GM21529 (cell line): ENCODE data around the gene ECE1.

Experiments
- ATAC-seq: cut with Tn5 transposase; IDR thresholded peaks from one replicate; pipeline ENCODE4 v1.9.1; 2021; ENCODE audit not compliant: unreplicated experiment

ECE1 gene

DNA sequence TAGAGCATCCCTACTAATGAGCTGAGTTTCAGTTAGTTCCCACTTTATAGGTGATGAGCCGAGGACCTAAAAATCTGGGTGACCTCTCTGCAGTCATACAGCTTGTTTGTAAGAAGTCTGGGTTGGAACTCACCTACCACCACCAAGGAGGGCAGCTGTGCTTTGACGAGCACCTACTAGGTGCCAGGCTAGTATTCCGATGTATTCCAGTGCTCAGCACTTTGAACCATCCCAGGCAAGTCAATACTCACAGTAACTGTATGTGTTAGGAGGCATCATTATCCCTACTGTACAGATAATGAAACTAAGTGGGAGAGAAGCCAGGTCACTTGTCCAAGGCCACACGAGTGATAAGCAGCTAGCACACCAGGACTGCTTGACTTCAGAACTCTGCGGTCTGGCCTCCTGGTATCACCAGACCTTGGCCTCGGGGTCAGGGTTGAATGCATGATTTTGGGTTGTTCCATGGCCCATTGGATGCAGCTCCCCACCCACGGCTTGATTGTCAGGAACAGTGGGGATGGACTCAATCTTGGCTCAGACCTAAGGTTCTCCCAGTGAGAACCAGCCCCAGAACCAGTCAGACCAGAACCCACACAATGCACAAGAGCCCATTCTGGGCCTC, 20.7 kb downstream of the ECE1 start:
- no peak for ATAC-seq

DNA sequence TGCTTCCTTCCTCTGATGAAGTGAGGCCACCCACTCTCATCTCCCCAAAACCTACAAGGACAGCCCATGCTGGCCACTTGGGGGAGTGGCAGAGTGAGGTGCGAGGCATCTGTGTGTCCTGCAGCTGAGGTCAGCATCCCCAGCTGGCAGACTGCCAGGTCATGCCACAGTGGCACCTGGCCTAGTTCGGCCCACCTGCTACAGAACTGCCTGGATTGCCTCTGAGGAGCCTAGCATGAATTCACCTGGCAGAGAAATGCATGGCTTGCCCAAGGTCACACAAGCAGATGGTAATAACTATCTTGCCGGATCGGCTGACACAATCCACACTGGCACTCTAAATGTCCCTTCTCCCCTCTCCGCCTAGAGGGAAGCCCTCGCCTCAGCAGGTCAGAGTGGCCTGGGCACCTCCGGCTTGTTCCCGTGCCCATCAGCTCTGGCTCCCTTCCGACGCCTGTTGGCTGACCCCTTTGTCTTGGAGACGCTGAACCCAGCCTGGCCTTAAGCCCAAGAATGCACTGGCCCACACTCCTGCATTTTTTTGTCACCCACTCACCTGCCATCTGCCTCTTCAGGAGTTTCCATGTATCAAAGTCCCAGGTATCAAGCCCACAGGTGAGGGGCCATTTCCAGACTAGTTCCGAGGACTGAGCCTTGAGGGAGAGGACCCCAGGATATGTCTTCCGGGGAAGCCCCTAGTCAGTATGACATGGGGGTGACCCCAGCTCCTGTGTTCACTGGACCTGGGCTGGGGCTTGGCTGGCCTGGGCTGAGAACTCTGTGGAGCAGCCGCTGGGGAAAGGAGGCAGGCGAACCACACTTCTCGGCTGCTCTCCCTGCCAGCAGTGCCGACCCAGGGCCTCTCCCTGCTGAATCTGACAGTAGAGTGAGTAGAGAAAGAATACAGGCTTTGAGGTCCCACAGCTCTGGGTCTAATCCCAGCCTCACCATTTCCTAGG, 21.7 kb downstream of the ECE1 start:
- no peak for ATAC-seq

DNA sequence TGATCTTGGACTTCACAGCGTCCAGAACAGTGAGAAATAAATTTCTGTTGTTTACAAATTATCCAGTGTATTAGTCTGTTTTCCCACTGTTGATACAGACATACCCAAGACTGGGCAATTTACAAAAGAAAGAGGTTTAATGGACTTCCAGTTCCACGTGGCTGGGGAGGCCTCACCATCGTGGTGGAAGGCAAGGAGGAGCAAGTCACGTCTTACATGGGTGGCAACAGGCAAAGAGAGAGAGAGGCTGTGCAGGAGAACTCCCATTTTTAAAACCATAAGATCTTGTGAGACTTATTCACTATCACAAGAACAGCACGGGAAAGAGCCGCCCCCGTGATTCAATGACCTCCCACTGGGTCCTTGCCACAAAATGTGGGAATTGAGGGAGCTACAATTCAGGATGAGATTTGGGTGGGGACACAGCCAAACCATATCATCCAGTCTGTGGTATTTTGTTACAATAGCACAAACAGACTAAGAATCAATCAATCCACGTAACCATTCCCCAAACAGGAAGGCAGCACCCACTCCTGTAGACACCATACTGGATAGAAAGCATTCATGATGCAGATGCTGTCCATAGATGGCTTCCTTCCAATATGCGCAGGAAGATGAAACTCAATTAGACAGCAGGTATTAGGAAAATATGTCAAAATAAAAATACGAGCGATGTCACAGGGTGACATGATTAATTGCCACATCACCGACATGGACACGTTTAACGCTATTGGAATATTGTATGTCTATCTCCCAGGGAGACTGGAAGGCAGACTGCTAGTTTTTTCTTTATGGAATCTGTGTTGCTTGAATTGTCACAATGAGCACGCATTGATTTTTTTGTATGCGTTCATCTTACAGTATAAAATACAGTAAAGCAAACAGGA, 22.8 kb downstream of the ECE1 start:
- no peak for ATAC-seq

DNA sequence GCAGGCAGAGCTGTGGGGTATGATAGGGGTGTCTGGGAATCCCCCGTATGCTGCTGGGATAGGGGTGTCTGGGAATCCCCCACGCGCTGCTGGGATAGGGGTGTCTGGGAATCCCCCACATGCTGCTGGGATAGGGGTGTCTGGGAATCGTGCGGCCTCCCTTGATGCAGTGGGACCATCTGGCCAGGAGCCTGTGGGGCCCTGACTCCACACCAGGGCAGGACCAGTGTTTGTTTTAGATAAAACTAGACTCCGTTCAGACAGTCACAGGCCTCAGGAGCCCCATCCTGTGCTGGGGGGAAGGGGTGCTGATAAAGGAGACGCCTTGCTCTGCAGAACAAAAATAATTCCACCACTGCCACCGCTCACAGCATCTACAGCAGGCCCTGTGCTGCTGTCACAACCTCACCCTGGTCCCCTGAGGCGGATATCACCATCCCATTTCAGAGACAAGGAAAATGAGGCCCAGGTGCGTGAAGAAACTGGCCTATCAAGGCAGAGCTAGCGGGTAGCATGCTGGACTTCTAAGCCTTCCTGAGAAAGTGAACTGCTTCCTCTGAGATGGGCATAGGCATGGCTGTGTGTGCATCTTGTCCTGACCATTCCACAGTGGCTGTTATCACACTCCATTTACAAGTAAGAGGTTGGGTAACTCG, 24.0 kb downstream of the ECE1 start:
- ATAC-seq, result no peak

DNA sequence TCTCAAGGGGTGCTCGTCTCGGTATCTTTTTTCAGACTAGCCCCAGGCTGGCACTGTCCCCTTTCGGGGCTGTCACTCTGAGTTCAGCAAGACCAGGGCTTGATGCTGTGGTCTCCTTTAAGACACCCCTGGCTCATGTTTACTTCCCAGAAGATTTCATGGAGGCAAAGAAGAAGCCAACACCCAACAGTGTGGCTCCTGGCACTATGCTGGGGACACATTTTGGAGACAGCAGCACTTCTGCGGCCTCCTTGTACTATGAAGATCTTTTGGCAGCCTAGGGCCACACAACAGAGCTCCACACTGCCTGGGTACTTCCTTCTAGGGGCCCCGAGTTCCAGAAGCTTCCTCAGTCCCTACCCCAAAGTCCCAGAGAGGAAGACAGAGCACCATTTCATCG, 24.6 kb downstream of the ECE1 start:
- no peak for ATAC-seq

DNA sequence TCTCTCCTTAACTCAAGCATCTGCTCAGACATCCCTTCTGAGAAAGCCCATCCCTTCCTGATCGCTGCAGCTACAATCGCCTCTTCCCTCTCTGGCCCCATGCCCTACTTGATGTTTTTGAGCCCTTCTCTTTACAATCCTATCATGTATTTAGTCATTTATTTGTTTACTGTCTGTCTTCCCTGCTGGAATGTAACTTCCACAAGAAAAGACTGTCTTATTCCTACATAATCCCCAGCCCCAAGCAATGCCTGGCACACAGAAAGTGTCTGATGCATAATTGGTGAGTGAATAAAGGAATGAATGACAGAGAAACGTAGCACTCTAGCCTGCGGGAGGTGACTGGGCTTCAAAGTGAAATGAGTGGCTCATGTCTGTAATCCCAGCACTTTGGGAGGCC, 25.4 kb downstream of the ECE1 start:
- no peak for ATAC-seq

DNA sequence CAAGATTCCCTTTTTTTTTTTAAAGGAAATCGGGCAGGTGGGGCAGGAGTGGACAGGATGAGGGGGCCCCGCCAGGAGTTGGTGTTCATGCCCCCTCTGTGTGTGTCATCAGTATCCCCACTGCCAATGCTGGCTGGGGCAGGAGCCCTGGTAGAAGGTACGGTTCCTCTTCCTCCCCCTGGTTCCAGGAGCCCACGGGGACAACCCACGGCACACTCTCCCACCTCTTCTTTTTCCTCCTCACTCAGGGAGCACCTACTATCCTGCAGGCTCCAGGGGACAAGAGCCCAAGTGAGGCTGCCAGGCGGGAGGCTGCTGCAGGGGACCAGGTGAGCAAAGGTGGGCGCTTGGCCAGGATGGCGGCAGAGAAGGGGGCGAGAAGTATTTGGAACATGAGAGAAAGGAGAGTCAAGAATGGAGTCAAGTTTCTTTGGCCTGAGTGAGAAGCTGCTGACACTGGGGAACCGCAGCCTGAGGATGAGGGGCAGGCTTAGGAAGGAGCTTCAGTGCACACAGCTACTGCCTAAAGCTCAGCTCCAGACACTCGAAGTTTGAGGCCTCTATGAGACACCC, 26.5 kb downstream of the ECE1 start:
- ATAC-seq, result no peak

DNA sequence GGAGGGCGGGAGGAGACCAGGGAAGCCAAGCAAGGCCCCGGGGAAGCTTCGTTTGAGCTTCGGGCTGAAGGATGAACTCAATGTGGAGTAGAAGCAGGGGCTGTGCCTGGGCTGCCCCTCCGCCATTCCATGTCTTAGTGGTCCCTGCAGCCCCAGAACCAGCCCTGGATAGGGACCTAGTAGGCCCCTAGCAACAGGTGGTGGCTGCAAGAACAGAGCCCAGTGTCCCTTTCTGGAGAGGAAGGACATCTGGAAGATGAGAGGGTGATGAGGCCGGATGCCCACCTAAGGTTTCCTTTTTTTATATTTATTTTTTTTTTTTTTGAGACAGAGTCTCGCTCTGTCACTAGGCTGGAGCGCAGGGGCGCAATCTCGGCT, 27.2 kb downstream of the ECE1 start:
- no peak for ATAC-seq

DNA sequence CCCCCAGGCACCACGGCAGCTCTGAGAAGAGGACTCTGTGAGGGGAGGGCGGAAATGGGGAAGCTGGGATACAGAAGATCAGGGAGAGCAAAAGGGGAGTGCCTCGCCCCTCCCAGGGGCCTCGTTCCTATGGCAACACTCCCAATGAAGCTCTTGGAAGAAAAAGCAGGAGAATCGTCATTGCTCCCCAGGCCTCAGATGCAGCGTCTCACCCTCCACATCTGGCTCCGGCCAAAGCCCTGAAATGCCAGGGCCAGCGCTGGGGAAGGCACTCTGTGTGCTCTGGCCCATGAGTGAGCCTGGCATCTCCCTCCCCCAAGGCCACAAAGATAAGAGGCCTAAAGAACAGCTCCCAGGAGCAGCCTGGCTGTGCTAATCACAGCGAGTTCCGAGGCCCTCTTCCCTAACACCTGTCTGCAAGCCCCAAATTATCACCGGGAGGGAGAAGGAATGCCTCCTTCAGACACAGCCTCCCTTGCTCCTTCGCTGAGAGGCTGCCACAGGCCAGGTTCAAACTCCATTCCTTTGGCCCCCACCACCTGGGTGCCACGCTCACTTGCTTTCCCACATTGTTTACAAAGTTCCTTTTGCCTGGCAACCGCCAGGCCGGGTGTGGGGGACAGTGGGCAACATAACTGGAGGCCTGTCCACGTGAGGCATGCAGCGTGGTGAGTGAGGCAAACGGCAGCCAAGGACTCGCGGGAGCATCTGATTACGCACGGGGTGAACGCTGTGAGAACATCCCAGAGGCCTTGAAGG, 27.8 kb downstream of the ECE1 start:
- ATAC-seq, result no peak

DNA sequence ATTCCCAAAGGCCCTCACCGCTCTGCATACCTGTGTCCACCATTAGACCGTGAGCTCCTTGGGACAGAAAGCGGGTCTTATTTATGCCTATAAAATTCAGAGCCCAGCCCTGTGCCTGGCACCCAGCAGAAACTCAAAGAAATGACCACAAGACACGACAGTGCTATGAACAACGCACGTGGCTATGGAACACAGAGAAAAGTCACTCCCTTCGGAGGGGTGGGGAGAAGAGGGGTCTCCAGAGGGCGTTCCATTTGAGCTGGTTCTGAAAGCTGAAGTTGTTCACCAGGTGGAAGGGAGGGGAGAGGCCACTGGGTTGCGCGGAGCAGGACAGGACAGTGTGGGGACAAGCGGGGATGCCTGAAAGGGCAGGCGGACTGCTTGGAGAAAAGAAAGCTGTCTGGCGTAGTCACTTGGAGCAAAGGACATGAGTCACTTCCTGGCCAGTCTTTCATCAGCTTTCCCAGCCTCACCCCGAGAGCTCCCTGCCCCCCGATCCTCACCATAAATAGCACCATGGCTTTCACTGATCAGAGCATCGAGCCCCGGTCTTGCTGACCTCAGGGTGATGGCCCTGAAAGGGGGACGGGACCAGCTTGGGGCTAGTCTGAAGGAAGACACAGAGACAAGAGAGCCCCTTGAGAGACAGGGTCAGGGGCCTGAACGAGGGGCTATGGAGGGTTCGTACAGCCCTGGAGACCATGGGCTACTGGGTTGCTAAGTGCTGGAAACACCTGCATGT, 28.5 kb downstream of the ECE1 start:
- no peak for ATAC-seq

DNA sequence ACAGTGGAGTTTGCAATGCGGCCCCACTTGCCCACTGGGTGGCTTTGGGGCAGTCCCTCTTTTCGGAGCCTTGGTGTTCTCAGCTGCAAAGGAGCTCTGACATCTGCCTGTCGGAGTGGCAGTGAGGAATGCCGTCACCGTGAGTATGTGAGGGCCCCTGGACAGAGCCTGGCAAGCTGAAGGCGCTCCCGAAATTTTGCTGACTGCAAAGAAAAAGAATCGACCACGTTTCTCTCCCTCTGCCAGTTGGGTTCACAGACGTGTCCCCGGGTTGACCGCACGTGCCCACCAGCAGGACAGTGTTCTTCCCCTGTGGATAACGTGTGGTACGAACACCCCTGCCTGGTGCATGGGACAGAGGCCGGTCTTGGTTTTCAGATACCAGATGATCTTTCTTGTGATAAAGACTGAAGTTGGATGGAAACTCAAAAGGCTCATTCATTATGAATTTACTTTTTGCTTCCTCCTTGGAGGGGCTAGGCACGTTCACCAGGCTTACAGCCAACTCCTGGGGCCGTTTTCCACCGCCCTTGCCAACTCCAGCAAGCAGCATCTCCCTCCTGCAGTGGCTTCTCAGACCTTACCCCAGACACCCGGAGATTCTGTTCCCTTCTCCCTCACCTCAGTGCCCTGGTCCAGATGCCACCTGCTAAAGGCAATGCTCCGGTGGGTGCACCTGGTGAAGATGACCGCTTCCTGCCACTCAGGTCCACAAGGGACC, 29.7 kb downstream of the ECE1 start:
- ATAC-seq, result no peak

DNA sequence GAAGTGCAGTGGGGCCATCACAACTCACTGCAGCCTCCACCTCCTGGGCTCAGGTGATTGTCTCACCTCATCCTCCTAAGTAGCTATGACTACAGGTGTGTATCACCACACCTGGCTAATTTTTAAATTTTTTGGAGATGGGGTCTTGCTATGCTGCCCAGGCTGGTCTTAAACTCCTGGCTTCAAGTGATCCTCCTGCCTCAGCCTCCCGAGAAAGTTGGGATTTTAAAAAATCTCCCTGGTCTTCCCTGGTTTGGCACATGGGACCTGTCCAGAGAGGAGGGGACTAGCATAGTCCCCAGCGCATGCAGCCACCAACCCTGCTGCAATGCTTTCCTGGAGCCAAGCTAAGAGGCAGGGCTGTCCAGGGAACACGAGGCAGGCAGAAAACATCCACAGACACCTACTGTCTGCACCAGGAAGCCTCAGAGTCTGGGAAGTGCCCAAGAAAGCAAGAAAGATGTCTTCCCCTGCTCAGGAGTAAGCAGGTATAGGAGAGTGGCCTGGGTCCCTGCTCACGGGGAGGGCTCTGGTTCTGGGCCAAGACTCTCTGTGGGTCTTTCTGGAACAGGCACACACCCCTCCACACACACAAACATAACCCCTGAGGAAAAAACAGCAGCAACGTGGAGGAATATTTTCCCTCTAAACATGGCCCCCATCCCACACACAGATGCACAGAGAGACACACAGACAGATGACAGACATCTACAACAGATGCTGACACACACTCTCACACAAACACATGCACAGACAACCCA, 30.8 kb downstream of the ECE1 start:
- ATAC-seq, result no peak

DNA sequence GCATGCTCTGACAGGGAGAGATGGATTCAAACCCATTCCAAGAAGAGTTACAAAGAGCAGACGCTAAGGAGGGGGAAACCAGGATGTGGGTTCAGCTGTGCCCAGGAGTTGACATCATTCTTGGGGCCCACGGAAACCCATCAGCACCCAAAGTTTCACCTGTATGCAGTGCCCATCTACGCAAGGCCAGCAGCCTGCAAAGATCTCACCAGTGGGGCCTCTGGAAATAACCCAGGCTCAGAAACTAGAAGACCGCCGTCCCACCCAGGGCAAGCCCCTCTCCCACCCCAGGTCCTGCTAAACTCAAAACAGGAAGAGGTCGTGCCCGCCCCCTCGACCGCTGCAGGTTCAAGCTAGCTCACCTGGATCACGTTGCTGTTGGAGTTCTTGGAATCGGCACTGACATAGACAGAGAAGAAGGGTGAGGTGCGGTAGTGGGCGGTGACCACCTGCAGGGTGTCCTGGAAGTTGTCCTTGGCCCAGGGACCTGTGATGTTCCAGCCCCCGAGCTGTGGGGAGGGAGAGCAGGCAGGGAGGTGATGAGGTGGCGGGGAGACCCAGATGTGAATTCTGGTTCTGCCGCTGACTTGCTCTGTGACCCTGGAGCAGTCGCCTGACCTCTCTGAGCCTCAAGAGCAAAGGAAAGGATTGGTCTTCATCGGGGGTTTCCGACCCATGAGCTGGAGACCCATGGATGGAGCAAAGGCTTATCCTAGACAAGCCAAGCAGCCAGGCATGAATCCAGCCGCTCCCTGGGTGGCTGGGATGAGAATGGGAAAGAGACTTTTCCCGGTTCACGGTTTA, 31.7 kb downstream of the ECE1 start:
- no peak for ATAC-seq

DNA sequence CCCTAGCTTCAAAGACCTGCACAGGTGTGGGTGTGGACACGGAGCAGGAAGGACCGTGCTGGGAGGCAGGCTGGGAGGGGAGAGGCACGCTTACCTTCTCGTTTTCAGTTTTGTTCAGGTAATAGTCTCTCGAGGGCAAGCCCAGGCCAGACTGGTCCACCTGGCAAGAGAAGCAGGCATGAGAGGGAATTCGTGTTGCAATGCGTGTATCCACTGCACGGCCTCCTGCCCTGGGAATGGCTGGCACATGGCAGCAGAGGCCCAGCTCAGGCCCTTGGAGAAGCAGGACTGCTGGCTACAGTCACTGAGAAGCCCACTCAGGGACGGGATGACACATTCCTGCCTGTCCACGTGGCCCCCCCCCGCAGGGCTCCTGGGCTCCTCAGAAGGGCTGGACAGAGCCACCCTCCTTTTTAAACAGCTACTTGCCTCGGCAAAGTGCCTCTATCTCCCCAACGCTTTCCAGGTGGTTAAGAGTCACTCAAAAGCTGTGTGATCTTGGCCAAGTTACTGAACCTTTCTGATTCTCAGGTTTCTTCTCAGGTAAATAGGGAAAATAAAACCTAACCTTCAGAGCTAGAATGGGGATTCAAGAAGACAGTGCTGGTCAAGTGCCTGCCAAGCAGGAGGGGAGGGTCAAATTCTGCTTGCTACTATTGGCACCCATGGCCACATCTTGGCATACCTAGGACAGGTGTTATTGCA, 32.7 kb downstream of the ECE1 start:
- no peak for ATAC-seq

DNA sequence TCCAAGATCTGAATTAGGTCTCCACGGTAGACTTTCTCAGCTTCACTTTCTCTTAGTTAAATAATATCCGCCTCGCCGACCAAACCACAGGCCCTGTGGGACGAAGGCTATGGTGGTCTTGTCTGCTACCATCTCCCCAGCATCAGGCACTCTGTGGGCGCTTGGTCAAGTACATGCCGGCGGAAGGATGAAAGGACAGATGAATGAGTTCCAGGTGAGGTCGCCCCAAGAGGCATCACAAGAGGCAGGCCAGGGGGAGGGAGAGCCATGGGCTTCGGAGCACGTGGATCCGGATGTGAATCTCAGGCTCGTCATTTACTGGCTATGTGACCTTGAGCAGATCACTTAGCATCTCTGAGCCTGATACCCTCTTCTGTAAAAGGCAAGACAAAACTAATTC, 33.5 kb downstream of the ECE1 start:
- ATAC-seq, result no peak

DNA sequence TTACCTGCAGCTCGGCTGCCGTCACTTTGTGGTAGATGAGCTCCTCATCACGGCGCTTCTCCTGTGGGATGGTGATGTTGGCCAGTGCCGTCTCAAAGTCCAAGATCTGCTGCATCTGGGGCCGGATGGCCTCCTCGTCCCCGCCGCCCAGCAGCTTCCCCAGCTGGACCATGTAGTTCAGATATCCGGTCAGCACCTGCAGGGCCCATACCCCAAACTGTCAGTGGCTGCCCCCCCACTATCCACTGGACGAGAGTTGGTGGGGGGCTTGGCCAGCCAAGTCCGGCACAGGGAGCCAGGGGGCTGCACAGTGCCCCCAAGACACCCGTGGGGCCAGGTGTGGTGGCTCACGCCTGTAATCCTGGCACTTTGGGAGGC, 34.3 kb downstream of the ECE1 start:
- no peak for ATAC-seq
